ENCODE data around the gene XRCC3.

The XRCC3 gene

DNA sequence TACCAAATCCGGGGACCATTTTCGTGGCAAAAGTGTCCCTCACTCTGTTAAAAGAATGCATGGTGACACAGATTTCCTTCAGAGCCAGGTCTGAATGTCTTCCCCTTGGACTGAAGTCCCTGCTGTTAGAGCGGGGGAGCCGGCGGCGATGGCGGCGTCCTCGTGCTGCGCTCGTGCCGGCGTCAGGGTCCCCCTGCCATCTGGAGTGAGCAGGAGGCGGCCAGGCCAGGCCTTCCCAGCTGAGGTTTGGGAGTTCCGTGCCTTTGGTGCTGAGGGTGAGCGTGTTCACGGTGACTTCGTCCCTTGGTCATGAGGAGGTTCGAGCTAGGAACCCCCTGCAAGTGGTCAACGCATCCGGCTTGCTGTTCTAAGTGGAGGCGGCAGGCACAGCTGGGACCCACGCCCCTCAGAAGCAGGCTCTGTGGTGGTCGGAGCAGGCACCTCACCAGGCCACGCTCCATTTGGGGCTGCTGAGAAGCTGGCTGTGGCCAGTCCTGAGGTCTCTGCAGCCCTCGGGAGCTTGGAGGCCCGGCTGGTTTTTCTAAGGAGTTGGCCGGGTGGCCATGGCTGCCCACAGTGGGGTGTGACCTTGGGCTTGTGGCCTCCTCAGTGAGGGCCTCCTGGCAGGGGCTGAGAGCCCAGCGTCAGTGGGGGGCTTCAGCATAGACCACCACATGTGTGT is 9.9 kb upstream of the XRCC3 start:
- DNase-seq, result no peak

DNA sequence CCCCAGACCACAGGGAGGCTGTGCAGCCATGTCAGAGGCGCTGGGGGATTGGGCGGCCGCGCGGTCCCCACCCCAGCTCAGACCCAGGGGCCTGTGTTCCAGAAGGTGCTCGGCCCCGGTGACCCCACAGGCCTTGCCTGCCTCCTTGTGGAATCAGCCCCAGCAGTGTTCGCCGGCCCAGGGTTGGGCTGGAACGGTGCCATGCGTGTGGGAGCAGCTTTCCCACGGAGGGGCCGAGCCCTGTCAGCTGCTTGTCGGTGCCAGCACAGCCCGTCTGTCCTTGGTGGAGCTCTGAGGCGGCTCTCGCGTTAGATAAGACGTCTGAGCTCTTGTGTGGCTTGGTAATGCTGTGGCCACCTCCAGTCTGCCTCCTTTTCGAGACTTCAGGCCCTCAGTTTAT is 8.9 kb upstream of the XRCC3 start:
- DNase-seq, result no peak

DNA sequence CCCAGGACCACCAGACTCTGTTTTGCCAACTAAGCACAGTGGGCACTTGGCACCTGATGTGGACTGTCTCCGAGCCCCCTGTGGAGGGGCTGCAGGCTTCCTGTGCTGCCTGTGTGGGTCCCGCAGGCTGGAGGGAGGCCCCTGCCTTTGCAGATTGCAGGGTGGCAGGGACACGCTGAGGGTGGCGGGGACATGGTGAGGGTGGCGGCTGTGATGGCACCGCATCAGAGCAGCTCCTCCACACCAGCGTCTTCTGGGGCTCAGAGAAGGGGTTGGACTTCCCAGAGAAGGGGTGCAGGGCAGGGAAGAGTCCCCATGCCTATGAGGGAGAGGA is 8.5 kb upstream of the XRCC3 start:
- DNase-seq, result no peak

DNA sequence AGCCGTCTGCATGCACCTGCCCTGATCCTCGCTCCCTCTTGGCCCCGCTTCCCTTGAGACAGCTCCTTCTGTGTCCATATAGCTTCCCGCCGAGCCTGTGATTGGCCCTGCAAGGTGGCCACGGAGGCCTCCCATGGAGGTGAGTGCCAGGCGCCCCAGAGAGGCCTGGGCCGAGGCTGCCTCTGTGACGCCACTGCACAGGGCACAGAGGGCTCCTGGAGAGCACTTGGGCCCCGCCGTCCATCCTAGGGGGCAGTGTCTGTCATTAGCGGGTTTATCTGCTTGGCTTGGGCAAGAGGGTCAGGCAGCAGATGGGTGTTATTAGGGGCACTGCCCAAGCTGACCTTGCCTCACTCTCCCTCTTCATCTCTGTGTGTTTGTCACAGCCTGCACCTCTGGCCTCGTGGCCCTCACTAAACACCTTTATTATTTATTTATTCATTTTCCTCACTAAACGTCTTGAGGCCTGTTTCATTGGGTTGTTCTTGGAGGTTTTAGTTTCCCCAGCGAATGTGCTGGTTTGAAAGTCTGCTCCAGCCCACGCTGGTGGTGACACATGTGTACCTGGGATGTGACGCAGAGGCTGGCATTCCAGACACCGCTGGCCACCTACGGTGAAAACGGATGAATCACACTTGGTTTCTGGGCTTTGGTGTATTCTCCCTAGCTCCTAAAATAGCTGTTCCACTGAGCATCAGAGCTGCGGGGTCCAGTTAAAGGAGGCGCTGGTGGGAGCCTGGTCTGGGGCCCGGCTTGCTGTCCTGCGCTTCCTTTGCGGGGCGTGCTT is 6.3 kb upstream of the XRCC3 start:
- DNase-seq, result no peak

DNA sequence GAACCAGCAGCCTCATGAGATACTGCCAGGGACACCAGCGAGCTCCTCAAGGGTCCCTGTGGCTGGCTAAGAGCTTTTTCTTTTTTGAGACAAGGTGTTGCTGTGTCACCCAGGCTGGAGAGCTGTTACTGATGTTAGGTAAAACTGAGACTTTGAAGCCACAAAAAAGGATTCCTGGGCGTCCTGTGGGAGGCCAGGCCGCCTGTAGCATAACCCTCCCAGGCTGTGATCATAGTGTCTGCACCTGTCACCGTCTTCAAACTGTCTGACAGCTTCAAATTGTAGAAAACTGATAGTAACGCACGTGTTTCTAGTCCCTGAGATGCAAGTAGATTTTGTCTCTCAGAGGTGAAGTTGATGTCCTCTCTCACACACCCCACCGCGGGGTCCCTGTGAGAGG is 4.5 kb upstream of the XRCC3 start:
- DNase-seq, result no peak

DNA sequence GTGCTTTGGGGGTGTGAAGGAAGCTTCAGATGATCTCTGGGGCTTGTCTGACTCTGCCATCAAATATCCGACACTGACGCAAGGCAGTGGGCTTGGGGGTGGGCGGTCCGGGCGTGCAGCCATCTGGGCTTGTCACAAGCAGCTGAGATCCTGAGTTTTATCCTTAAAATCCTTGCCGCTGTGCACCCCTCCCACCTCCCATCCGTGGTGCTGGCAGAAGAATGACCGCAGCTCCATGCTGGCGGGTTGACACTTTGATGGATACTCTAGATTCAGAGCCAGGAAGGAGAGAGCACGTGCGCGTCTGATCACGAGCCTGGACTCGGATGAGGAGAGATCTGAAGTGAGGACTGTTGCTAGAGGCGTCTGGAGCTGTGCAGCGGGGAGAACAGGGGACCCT is 3.3 kb upstream of the XRCC3 start:
- no peak for DNase-seq

DNA sequence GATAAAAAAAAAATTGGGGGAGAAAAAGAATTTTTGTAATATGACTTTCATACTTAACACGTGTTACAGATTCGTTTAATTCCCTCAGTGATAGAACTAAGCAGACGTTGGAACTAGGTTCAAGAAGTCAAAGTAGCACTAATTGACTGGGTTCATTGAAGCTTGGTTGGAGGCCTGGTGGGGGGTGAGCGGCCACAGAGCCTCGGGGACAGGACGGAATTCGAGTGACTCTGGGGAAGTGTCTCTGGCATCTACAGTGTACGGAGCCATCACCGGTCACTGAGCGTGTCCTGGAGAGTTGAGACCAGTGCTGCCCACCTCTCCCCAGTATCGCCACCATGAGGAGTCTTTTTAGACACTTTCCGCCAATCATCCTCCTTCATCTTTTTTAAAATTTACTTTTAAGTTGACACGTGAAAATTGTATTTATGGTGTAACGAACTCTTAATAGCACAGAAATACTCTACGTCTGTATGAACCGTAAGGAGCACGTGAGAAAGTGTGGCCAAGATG is 1.7 kb upstream of the XRCC3 start:
- no peak for DNase-seq

DNA sequence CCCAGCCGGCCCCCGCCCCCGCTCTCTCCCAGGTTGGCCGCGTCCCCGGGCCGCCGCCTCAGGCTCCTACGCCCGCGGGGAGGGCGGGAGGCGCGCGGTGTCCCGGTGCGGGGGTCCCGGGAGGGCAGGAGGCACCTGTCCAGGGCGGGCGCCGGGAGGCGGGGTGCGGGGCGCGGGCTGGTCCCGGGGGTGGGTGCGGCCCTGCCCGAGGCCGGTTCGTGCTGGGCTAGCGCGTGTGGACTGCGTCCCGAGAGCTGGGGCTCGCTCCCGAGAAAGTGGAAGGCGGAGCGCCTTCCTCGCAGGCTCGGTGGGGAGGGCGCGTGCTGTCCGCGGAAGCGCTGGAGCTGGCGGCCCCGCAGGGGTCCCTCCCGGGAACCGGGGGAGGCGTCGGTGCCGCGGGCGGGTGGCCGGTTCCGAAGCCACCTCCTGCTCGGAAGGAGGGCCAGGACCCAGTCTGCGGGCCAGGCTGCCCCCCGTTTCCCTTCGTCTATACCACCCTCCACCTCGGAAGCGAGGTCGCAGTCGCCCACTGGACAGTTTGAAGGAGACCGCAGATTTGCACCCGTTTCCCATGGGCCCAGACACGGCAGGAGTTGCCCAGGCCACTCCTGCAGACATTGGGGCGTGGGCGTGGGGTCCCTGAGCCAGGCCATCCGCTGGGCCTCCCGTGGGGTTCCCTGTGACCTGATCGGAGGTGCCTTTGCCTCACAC is 995 bp upstream of the XRCC3 start:
- no peak for DNase-seq

DNA sequence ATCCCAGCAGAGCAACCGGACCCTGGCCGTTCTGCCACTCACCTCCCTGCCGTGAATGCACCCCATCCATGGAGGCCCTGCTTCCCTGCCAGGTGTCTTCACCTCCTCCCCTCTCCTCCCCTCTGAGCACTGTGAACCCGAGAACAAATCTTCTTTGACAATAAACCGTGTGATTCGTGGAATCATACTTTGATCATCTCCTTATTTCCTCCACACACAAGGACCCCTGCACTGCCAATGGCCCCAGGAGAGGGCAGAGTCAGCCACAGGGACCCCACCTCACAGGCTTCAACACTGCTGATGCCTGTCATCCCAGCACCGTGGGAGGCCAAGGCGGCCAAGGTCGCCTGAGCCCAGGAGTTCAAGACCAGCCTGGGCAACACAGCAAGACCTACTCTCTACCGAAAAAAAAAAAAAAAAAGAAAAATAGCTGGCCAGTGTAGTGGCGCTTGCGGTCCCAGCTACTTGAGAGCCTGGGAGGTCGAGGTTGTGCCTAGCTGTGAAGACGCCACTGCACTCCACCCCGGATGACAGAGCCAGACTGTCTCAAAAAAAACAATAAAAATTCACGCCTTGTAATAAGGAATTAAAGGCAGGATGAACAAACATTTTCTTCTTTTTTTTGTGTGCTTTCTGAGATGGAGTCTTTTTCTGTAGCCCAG is 1.1 kb downstream of the XRCC3 start:
- DNase-seq, result no peak

DNA sequence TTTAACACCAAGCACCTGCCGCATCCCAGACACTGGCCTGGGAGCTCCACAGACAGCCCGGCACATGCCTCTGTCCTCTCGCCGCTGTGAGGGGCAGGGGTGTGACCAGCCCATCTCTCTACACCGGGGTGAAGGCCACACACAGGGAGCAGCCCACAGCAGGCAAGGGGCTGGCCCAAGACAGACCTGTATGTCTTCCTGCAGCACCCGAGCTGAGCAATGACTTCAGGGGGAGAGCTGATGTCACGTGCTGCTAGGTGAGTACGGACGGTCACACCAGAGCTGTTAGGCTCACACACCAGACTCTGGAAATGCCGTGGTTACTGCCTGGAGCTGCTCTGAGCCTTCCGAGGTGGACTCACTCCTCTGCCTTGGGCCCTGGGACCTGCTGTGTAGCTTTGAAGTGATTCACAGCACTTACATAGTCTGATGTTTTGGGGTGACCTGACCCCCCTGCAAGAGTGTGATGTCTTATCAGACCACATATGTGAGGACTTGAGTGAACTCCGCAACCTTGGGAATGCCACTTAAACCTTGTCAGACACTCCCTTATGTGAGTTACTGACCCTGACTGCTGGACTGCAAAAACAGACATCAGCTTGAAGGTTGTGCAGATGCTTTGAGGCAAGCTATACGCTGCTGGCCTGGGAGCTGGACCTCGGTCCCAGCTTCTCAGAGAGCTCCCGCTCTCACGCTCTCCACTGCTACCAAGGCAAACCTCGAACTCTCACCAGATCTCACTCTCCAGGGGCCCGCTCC is 1.8 kb downstream of the XRCC3 start:
- no peak for DNase-seq

DNA sequence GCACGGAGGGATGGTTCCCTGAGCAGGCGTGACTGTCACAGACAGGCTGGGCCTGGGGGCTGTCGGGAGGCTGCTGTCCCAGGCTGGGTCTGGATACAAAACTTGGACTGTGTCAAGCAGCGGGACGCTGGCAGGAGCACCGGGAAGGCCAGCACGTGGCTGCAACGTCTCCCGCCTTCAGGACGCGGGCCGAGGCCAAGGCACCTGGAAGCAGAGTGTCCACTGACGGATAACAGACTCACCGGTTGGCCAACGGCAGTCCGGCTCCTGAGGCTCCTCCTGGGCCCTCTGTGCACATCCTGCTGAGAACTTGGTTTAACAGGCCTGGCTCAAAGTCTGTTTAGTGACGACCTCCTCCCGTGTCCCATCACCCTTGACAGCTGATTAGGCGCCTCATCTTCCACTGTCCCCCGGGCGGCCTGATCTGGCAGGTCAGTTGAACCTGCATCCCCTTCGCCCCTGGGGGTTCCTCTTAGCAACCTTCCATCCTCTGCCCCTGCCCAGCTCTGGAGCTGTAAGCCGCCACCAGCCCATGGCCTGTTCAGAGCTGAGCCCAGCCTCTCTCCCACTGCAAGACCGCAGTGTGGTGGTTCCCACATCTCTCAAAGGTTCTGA is 2.5 kb downstream of the XRCC3 start:
- no peak for DNase-seq

DNA sequence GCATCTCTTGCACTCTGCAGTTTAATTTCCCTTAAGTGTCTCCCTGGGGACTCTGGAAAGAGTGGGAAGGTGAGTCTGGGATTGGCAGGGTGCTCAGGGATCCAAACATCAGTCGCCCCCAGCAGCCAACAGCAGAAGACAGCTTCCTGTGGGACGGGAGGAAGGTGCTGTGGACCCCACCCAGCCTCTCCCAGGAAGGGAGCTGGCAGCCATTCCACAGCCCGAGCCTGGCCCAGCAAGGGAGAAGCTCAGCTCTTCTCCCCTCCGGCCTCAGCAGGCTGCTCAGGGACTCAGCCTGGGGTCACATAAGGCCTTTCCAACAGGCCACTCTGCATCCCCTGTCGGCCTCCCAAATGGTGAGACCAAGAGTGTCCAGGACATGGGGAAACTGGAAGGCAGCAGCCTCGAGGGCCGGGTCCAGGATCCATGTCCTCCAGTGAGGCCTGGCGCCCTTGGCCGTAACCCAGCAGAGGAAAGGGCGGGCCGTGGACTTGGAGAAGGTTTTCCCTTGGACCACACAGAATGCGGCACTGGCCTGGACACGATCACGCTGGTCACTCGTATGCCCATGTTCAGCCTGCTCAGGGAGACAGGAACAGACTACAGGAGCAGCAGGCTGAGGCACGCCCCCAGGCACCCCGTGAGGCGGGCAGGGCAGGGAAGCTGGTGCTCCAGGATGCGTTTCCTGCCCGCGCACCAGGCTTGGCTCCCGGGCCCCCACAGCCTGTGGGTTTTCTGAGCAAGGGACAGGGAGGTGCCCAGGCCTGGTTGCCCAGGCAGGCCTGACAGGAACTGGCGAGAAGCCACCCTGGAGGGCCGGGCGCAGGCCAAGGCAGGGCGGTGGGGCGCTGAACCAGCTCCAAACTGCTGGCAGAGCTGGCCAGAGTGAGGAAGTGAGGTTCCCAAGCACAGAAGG is 3.5 kb downstream of the XRCC3 start:
- peak; percentile 19 for DNase-seq

DNA sequence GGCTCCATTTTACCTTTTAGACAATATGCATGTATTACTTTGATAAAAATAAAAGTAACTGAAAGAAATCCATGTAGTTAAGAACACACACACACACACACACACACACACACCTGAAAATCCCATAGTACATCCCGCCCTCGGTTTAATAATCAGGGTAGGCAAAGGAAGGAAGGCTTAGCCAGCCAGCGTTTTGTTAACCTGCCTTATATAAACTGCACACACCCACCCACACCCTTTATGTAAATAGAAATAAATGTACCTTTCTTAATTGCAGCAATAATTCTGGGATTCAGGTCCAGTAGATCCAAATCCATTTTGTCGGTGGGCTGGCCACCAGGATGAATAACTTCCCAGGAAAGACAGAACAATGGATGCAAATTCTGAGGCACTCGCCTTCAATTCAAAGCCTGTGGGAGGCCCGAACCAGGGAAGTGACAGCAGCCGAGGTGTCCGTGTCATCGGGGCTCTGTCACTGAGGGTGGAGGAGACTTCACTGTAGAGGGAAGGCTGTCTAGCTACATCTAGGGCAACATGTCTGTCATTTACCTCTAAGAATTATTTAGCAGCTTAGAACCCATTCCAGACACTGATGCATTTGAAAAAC is 4.4 kb downstream of the XRCC3 start:
- no peak for DNase-seq

DNA sequence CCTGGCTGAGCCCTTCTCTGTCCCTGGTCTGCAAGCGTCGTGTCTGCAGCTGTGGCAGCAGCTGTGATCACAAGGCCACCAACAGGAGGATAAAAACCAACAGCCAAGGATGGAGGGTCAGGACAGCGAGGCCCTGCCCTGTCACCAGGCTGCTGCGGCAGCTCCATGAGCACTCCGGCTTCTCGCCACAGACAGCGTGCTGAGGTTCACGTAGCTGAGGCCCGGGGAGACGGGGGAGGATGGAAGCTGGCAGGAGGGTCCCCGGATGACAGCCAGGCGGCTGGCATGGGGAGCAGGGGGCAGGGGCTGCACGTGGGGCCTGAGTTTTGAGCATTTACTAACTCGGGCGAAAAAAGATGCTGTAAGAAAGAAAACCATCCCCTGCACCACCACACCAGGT is 5.4 kb downstream of the XRCC3 start:
- DNase-seq, result no peak

DNA sequence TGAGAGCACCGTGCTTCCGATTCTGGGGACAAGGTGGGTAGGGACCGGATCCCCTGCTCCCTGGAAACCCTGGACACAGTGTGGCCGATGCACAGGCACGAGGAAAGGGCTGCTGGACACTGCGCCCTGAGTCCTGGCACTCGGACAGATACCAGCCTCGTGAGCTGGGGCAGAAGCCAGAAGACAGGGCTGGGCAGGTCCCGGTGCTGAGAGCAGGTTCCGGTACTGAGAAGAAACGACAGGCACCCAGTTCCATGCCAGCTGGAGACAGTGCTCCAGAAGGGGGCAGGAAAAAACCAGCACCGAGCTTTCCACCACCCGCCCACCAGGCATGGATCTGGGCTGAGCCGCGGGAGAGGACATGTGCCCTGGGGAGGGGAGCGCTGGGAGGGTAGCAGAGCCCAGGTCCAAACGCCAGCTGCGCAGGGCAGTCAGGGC is 6.5 kb downstream of the XRCC3 start:
- DNase-seq, result no peak

DNA sequence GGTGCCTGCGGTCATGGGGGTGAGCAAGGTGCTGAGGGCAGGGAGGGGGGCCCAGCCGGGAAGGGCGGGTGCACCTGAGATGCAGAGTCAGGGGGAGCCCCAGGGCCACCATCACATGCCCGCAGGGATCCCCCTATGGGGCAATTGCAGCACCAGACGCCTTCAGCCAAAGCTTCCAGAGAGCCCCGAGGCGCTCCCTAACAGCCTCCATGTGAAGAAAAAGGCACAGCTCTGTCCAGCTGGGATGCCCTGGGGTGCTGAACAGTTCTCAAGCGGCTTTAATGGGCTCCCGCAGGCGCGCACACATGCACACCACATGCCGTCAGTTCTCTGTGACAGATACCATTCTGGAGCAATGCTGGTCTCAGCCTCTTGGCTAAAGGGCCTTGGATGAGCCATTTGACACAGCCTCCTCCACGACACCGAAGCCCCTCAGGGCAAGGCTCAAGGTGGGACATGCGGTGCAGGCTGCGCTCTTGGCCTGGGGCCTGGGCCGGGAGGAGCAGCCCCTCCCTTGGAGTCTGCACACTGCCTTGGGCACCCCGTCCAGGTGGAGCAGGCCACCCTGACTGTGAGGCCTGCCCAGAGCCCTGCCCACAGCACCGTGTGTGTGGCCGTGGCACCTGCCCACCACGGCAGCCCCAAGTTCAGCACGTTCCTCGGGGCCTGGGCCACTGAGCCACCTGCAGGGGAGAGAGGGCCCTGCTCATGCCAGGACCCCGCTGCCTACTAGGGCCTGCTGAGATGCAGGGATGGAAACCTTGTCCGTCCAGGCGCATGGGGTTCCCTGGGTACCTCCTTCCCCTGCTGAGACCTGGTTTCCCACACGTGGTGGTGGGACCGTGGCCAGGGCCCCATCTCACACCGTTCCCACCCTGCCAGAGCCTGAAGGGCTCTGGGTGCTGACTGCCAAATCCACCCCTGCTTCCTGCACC is 7.7 kb downstream of the XRCC3 start:
- DNase-seq, result no peak

DNA sequence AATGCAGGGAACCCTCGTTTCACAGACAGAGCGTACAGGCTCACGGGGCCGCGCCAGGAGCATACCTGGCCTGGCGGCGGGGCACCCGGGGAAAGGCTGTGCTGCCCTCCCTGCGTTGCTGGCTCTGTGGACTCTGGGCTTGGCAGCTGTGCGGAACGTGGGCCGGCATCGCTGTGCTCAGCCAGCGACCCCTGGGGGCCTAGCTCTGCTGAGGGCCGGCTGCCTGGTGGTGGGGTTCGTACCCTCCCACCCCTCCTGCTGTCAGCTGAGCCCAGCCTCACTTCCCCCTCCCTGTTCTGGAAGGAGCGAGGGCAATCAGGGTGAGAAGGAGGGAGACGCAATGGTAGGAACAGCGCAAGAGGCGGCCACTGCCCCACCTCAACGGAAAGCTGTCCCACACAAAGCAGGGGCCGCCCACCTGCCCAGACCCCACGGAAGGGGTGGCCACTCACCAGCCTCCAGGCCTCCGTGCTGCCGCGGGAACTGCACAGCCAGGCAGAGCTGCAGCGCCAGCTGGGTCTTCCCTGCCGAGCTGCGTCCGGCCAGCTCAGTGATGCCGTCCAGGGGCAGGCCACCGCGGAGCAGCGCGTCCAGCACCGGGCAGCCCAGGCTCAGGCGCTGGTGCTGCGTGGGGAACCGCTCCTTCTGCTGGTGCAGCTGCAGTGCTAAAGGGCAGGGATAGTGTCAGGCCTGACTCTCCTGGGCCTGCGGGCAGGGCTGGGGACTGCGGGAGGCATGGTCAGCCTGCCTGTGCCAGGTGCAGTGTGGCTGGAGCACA is 8.5 kb downstream of the XRCC3 start:
- no peak for DNase-seq

DNA sequence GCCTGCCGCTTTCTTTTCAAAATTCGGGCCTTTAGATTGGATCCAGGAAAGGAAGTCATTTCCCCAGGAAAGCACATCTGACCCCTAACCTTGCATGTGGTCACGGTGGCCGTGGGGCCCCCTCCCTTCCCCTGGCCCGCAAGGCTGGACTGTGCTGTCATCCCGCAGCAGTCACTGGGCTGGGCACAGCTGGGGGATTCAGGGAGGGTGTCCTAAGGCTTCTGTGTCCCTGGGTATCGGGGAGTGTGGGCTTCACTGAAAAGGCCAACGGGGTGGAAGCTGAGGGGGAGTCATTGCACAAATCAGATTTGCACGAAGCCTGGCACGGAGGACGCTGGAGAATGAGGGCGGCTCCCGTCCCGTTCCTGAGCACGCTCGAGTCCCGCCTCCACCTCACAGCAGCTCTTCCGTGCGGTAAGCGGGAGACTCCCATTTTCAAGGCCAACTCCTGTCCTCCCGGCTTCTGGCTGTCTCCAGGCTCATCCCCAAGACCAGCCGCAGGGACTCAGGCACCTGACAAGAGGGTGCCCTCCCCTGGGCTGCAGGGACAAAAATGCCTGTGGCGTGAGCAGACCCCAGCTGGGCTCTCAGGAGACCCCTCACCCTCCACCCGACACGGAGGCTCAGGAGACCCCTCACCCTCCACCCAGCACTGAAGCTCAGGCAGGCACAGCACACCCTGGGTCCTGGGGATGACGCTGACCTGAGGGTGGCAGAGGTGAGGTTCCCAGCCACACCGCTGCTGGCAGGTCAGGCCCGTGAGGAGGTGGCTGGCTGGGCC is 9.6 kb downstream of the XRCC3 start:
- DNase-seq, result no peak

All from NCI-H226 (cell line).